Stimulated activated CD8-positive, alpha-beta memory T cell treated with anti-CD3 and anti-CD28 coated beads, Interleukin-7, amount 100 ng/mL, for 1 hour (primary cell): ENCODE measurements around the gene OR5M11.
"Not testable (repeated sequence)": the region's sequence is repeated elsewhere in the genome, so short reads cannot be mapped to it uniquely, and the experiment has no call there.

Experiments used
- DNase-seq, 2 donors: peaks; one replicate each; pipeline ENCODE4 v3.0.0-alpha.2; 2020; ENCODE audit warnings: low read depth in 2 of 2

OR5M11 gene

GRCh38 chr11:56543157-56543556, at the start of gene OR5M11:
Gene OR5M11, minus strand, starts transcription at chr11:56543257. Its CDS starts 0 bp downstream, at chr11:56543257.
- no peak for DNase-seq

- not testable (repeated sequence) for DNase-seq
Observed at GRCh38 chr11:56592088-56592717, 49.1 kb upstream of the OR5M11 start.

GRCh38 chr11:56577621-56578020, 34.6 kb upstream of the OR5M11 start, which contains the start of gene OR5M10:
Gene OR5M10, minus strand, starts transcription at chr11:56577721. Its CDS starts 0 bp downstream, at chr11:56577721.
- DNase-seq: no peak

GRCh38 chr11:56558574-56558973, 15.5 kb upstream of the OR5M11 start:
- DNase-seq: no peak

GRCh38 chr11:56554691-56555090, 11.6 kb upstream of the OR5M11 start:
- not testable (repeated sequence) for DNase-seq

GRCh38 chr11:56545531-56545930, 2.5 kb upstream of the OR5M11 start:
- DNase-seq: no peak

- no peak for DNase-seq
Observed at GRCh38 chr11:56543739-56544138, 682 bp upstream of the OR5M11 start.

- no peak for DNase-seq
Observed at GRCh38 chr11:56533054-56533740, 9.9 kb downstream of the OR5M11 start.

- DNase-seq: no peak
Observed at GRCh38 chr11:56531856-56532255, 11.2 kb downstream of the OR5M11 start.

- no peak for DNase-seq
Observed at GRCh38 chr11:56522008-56522407, 21.0 kb downstream of the OR5M11 start.

- no peak for DNase-seq
Observed at GRCh38 chr11:56513280-56513679, 29.8 kb downstream of the OR5M11 start.

GRCh38 chr11:56509439-56509838, 33.6 kb downstream of the OR5M11 start:
- DNase-seq: no peak

- no peak for DNase-seq
Observed at GRCh38 chr11:56497010-56497409, 46.0 kb downstream of the OR5M11 start.

GRCh38 chr11:56495117-56495516, 47.9 kb downstream of the OR5M11 start:
- DNase-seq: no peak
